DMS53 treated with DMSO at 0.1 percent for 48 hours (cell line): ENCODE results near the gene ITGBL1.

Experiments used
- DNase-seq: peaks from one replicate; lab custom pipeline; 2025; ENCODE audit not compliant: unreplicated experiment; lab: John Stamatoyannopoulos, UW

Gene ITGBL1

DNA sequence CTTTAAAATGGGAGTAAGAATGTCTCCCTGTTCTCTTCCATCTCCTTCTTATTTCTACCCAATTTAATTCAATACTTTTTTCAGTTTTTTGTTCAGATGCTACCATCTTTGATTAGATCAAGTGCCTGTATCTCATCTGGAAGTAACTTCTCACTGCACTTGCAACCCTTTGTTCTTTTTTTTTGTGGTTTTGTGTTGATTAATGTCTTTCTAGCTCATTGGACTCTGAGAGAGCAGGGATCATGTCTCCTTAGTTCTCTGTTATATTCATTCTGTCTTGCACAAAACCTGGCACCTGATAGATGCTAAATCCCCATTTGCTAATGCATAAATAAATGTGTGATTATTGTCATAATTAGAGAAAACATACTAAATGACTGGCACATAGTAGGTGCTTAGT is 834 bp upstream of the ITGBL1 start:
- no peak for DNase-seq

DNA sequence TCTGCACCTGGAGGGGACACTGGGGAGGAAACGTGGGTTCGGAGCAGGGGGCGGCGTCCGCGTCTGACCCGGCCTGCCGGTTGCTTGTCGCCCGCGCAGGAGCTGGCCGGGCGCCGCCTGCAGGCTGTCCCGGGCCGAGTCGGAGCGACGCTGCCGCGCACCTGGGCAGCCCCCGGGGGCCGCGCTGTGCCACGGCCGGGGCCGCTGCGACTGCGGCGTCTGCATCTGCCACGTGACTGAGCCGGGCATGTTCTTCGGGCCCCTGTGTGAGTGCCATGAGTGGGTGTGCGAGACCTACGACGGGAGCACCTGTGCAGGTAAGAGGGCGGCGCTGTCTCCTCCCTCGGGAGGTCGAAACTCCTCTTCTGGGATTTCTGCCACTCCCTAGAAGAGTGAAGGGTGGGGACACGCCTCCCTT is 1.3 kb downstream of the ITGBL1 start:
- DNase-seq: no peak

DNA sequence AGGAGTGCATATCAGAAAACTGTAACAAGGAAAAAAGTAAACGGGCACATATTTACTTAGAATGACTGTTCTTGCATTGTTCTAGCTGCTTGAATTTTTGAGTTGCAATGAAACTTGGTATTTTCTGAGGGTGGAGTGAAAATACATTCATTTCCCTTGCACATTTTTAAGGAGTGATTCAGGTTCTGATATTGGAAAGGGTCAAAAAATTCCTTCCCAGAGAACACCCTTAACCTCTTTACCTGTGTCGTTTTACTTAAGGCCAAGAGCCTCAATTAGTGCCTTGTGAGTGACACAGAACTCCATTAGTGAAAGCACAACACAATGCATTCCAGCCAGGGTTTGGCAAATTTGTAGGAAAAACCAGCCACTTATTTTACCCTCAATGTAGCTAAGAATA is 2.3 kb downstream of the ITGBL1 start:
- DNase-seq: no peak

DNA sequence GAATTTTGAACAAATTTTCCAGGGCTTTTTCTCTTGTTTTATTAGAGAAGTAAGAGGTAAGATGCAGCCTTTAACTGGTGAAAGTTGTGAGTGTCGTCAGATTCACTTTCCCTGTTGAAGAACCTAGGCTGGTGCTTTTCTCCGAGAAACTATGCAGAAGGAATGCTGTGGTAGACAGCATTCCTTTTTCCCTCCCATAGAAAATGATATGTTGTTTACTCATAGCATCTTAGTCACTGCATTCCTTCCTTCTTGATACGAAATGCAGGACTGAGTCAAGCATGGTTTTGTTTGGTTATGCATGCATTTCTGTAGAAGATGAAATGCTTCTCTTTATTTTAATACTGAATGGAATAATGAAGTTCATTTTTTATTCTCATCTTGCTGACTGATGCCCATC is 3.4 kb downstream of the ITGBL1 start:
- no peak for DNase-seq

DNA sequence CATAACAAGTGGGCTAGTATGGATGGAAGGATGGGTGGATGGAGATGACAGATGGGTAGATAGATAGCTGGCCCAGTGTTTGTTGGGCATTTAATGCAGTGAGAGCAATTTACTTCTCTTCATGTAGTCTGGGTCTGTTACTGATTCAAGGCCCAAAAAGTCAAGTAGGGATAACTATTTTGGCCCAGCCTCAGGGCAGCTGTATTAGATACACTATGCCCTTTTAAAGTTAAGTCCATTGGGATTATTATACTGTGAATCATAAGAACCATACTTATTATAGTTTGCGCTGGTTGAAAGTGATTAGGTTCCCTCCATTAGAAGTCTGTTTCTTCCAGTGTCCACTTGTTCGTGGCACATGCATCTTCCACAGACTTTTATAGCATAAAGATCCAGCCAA is 4.7 kb downstream of the ITGBL1 start:
- DNase-seq: no peak

DNA sequence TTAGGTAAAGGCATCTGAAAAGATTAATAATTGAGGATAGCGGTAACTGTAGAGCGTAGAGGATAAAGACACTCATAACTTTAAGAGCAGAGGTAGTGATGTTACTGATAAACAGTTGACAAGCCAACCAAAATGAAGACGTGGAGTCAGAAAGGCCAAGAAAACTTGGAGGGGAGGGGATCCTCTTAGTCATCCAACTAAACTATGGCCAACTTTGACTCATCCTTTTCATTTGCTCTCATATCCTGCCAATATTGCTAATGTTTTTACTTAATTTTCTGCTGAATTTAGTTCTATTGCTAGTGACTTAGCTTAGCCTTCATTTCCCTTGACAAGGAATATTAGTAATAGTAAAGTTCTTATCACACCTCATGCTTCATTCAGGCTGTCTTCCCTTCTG is 13.4 kb downstream of the ITGBL1 start:
- DNase-seq: no peak

DNA sequence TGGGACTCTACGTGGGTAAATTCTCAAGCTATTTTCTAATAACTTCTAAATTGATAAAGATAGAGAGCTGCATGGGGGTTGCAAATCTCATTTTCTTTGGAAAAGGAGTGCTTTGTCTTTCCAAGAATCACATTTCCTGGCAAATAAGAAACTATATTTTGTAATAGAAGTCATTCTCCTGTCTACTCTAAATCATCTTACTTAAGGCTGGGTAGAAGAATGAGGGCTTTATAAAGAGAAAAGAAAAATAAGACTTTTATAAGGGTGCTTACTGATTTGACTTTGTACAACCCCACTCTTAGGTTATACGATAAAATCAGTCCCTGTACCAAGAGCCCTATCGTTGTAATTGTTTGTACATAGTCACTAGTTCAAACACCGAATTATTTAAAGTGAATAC is 14.9 kb downstream of the ITGBL1 start:
- no peak for DNase-seq

DNA sequence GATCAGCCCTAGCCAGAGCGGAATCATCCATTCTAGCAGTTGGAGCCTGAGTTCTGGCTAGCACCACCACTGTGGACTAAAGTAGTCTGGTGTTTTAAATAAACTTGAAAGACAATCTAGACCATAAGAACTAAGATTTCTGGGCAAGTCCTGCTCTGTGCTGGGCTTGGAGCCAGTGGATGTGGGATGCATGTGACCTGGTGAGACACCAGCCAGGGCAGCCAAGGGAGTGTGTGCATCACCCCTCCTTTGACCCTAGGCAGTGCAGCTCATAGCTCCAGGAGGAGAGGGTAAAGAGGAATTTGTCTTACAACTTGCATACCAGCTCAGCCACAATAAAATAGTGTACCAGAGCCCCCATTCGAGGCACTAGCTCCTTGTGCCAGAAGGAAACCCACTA is 21.0 kb downstream of the ITGBL1 start:
- no peak for DNase-seq

DNA sequence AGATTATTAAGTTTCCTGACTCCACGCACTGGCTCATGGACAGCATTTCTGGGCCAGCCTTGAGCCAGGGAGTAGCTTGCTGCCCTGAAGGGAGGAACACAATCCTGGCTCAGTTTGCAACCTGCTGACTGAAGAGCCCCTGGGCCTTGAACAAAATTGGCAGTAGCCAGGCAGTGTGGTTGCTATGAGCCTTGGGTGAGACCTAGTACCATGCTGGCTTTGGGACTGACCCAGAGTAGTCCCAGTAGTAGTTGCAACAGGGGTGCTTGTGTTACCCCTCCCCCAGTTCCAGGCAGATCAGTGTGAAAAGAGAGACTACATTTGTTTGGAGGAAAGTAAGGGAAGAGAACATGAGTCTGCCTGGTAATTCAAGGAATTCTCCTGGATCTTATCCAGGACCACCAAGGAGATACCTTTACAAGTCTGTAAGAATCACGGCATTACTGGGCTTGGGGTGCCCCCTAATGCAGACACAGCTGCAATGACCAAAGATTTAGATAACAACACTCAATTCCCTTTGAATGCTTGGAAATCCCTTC is 22.0 kb downstream of the ITGBL1 start:
- DNase-seq: no peak

DNA sequence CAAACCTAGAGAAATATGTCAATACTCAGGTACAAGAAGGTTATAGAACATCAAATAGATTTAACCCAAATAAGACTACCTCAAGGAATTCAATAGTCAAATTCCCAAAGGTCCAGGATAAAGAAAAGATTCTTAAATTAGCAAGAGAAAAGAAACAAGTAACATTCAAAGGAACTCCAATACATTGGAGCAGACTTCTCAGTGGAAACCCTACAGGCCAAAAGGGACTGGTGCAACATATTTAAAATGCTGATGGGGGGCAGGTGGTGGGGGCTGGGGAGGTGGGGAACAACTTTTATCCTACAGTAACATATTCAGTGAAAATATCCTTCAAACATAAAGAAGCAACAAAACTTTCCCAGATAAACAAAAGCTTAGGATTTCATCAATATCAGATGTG is 23.1 kb downstream of the ITGBL1 start:
- DNase-seq: no peak

DNA sequence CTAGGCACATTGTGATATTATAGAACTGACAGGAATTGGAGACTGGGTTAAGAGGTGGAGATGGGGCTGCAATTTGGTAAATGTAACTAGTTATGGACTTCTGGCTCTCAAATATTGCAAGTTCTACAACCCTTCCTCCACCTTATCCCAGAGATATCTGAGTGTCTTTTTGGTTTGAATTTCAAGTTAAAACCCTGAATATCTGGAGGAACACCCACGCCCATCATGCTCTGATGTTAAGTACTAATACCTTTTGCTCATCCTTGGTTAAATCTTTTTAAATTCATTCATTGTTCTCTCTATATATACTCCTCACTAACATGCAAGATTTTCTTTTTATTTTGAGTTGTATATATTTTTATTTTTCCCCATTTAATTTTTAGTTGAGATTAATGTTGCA is 28.9 kb downstream of the ITGBL1 start:
- no peak for DNase-seq

DNA sequence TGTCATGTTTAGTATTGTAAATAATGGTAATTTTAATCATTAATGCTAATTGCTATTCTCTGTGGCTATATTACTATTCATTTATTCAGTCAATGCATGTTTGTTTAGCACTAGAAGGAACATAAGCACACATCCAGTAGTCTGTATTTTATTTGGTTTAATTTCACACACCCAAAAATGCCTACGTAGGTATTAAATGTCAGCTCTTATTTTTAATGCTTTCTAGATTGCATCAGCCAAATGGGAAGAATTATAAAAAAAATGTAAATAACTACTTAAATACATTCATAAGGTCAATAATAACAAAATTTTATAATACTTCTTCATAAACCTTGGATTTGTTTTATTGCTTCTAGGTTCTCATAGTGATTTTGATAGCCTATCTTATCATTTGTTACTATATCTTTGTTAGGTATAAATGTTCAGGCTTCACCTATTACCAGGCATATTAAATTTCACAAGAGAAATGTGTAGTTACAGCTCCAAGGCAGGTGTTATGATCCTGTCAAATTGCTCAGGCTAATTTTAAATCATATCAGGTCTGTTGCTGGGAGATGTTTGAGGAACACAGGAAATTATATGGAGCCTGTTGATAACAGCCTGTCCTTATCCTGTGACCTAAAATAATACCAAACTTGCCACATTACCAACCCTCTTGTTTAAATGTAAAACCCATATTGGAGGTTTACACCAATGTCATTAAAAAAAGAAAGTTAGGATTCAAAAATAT is 34.4 kb downstream of the ITGBL1 start:
- no peak for DNase-seq

DNA sequence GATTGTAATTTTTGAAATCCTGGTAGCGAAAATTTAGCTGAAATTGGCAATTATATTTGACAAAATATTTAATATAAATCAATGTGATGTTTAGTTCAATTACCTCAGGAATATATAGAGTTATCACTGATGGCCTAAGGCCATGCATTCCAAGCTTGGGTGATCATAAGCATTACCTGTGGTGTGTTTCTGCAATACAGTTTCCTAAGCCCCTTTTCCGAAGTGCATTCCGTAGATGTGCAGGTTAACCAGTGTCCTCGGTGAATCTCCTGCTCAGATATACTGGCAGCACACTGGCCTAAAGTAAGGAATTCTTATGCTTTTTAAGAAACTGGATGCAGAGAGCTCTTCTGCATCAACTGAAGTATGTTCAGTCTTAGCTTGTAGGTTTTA is 35.0 kb downstream of the ITGBL1 start:
- DNase-seq: no peak

DNA sequence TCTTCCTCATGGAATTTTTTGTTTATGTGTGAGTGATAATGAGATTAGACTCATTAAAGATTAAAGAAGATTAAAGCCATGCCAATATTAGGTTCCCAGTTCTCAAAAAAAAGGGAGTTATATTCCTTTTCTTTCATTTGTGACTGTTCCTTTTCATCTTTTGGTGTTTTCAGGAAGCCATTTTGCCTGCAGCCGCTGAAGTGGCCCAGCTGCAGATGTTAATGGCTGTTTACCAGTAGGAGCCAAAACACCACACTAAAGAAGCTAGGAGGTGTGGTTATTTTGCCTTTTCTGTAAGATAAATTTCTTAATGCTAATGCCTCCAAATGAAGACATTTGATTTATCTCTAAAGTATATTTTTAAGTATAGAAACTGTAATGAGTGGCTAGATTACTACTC is 36.3 kb downstream of the ITGBL1 start:
- no peak for DNase-seq

DNA sequence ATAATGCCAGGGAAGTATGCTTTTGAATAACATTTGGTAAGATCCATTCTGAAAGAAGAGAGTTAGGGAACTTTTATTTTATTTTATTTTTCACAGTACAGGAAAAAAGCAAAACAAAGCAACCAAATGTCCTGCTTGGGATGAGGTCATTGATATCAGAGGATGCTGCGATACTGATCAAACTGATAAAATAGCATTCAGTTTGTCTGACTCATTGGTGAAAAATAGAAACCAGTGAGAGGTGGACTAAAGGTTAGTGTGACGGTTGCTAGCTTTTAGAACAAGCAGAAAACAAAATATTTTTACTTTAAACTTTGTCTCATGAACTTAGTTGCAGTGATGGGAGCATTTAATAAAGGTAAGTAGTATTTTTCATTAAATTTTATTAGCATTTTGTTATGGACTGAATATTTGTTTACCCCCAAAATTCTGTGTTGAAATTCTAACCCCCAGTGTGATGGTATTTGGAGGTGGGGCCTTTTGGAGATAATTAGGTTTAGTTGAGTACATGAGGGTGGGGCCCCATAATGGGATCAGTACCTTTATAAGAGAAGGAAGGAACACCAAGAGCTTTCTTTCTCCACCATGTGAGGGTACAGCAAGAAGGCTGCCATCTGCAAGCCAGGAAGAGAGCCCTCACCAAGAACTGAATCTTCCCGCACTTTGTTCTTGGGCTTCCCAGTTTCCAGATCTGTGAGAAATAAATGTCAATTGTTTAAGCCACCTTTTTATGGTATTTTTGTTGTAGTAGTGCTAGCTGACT is 37.3 kb downstream of the ITGBL1 start:
- no peak for DNase-seq

DNA sequence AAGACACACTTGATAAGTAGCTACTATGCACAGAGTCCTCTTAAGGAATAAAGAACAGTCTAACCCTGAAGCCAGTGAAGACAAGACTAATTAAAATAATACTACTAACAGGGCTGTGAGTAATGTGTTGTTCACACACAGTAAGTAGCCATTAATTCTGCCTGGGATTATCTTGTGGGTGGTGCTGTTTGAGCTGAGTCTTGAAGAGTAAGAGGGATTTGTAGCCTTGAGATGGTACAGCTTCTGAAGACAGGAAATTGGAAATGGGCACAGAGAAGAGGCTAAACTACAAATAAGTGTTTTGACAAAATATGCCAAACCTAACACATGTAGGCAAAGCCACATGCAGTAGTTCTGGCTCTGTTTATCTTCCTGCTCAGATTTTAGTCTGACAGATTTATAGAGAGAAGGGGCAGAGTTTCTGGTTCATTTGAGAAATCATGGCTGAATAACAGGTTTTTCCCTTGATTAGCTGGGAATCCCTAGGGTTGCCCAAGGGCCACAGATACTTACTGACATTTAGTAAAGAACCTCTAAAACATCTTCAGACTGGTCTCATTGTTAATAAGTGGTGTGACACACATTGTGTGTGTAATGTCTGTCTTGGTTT is 38.0 kb downstream of the ITGBL1 start:
- no peak for DNase-seq

DNA sequence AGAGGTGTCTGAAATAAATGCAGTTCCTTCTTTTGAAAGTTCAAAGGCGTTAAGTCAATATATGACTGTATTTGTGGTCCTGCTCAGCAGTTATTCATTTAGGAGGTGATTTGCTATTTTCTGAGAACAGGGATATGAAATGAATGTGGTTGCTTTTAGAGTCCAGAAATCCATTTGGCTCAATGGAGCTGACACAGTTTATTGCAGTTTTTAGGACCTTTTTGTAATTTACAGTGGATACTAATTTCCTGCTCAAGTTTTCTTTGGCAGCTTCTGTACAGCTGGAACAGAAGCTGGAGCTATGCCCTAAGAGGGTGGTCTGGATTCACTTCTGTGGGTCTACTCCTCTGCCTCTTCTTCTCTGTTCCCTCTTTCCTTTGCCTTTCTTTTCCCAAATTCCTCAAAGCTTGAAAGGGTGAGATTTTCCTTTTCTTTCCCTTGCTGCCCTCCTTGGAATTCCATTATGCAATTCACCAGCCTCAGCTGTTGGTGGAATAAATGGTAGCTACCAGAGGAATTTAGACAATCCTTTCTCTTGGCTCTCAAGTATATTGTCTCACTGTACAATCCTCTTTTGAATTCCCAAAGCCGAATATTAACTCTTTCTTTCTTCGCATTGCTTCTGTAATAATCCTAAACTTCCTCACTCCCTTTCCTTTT is 39.9 kb downstream of the ITGBL1 start:
- DNase-seq: no peak

DNA sequence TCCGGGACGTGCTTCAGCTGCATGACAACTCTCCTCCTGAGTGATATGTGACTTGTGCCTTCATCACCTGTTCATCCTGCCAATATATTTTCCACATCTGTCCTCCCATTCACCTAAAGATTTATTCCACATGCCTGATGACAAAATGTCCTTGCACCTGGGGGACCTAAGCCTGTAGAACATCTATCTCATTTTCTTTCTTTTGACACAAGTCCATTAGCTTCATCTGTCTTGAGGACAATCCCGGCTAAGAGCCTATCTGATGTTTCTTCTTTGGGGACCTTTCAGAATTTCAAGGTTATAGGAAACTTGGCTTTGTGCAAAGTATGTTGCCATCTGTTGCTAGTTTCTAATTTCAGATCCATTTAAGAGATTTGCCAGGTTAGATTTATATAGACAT is 41.1 kb downstream of the ITGBL1 start:
- no peak for DNase-seq

DNA sequence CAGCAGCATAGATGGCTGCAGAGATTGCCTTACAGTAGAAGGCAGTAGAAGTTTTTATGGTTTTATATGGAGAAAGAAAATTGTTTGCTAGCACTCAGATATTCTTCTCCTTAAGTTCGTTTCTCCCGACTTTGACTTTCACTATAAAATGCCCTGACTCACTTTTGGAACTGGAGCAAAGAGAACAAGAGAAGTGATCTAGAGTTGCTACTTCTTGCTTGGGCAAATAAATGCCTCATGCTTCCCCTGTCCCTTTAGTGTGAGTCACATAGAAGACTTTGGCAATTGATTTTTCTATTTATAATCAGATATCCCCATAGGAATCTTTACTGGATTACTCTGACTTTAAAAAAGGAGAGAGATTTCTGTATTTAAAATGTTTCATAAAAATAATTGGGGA is 46.9 kb downstream of the ITGBL1 start:
- no peak for DNase-seq

DNA sequence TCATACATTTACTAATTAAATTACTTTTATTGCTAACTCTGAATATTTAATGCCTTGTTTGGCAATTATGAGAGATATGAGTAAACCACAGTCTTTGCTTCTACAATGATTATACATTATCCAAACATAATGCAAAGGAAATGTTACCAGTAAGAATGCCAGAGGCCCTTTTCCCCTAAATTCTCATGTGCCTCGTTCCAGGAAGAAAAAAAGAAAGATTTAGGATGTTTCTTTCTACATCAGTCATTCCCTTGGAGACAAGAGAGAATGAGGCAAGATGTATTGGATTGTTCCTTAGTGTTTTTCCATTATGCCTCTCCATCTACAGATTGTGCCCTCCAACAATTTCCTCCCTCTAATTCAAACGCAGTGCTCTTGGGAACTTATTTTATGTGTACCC is 50.1 kb downstream of the ITGBL1 start:
- DNase-seq: no peak

DNA sequence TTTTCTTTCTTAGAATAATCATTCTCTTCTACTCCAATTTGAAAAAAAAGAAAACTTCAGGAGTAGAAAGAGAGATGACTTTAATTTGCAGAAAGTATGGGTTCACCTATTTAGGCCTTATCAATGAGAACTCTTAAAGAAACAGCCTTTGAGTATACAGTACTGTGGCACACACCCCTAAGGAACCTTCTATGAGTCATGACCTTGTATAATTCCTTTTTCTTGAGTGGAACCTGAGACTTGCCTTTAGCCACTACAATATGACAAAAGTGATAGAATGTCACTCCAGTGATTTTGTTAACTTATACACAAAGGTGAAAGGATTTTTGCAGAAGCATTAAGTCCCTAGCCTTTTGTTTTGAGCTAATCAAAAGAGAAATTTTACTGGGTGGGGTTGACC is 58.7 kb downstream of the ITGBL1 start:
- DNase-seq: no peak

DNA sequence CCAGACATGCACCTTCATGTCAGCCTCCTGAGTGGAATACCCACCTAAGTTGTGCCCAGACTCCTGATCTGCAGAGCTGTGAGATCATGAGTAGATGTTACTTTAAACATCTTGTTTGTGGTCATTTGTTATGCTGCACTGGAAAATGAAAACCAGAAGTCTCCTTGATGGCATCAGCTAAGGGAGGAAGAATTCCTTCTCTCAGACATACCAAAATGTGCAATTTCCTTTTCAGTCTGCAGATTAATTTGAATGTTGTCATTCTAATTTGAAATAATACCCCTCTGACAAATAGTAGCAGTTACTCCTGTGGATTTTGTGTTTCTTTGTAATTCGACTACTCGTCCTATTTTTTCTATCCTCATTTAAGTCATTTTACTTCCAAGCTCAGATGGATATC is 59.3 kb downstream of the ITGBL1 start:
- no peak for DNase-seq
